Smooth muscle cell (in vitro differentiated cells): ENCODE measurements around the gene CACNA2D3. TPM values are rescaled to one million over a fixed set of nuclear protein-coding genes. Genes with fewer than 3 reads are reported as not detected.

ENCODE experiments used
- DNase-seq: peaks from one replicate; lab custom pipeline; 2025; ENCODE audit not compliant: unreplicated experiment; lab: John Stamatoyannopoulos, UW
- H2AFZ ChIP-seq: fragments of 200-600 bp; sonication (generic); 2 replicates; pipeline ENCODE4 v1.6.0; 2016; ENCODE audit warnings: antibody characterized with exemption, low read depth, mild to moderate bottlenecking
- H3F3A ChIP-seq: fragments of 200-600 bp; sonication (generic); 2 replicates; pipeline ENCODE4 v1.6.0; 2017; ENCODE audit warnings: antibody characterized with exemption, low read depth
- H3K27ac ChIP-seq: fragments of 200-600 bp; sonication (generic); 2 replicates; pipeline ENCODE4 v1.5.1; 2016; ENCODE audit warnings: low read depth, mild to moderate bottlenecking
- H3K27me3 ChIP-seq: fragments of 200-600 bp; sonication (generic); 2 replicates; pipeline ENCODE4 v1.6.1; 2016; ENCODE audit warnings: low read depth, mild to moderate bottlenecking
- H3K36me3 ChIP-seq: fragments of 200-600 bp; sonication (generic); 2 replicates; pipeline ENCODE4 v1.5.1; 2016; ENCODE audit warnings: low read depth
- H3K4me1 ChIP-seq: fragments of 200-600 bp; sonication (generic); 2 replicates; pipeline ENCODE4 v1.5.1; 2016; ENCODE audit warnings: low read depth
- H3K4me2 ChIP-seq: fragments of 200-600 bp; sonication (generic); 2 replicates; pipeline ENCODE4 v1.6.0; 2016; ENCODE audit warnings: mild to moderate bottlenecking
- H3K4me3 ChIP-seq: fragments of 200-600 bp; sonication (generic); 2 replicates; pipeline ENCODE4 v1.5.1; 2016; ENCODE audit warnings: mild to moderate bottlenecking
- H3K79me2 ChIP-seq: fragments of 200-600 bp; sonication (generic); 2 replicates; pipeline ENCODE4 v1.6.0; 2016; ENCODE audit warnings: low read depth, mild to moderate bottlenecking
- H3K9ac ChIP-seq: fragments of 200-600 bp; sonication (generic); 2 replicates; pipeline ENCODE4 v1.6.0; 2016; ENCODE audit warnings: low read depth
- H3K9me3 ChIP-seq: fragments of 200-600 bp; sonication (generic); replicated peaks from 2 replicates; pipeline ENCODE4 v1.5.1; 2016; ENCODE audit warnings: low read depth
- H4K20me1 ChIP-seq: fragments of 200-600 bp; sonication (generic); 2 replicates; pipeline ENCODE4 v1.6.0; 2016; ENCODE audit warnings: low read depth
- CTCF ChIP-seq: fragments of 200-600 bp; sonication (generic); IDR thresholded peaks from 2 replicates; pipeline ENCODE4 v1.5.1; 2017; ENCODE audit warnings: borderline replicate concordance, mild to moderate bottlenecking, antibody characterized with exemption; ENCODE audit not compliant: insufficient read depth, poor library complexity, severe bottlenecking
- WGBS: methylation state at CpG from one replicate; pipeline ENCODE4 v1.1.7; 2016; ENCODE audit warnings: low lambda C conversion rate; 5-methylcytosine and 5-hydroxymethylcytosine counted together
- polyA plus RNA-seq: library from polyadenylated mRNA; unstranded; fragments of >200 nt; fragmentation: Nextera tagmentation; extraction: Ambion mirVana; gene quantifications from 2 replicates; pipeline ENCODE4 v1.2.1, GENCODE V29; 2016
- total RNA-seq: library from RNA; depleted of rRNA; stranded (reverse); fragments of >200 nt; gene quantifications from 2 replicates; pipeline ENCODE4 v1.2.3, GENCODE V29; 2014

CACNA2D3 gene
- total and polyA plus RNA-seq, 2 experiments from 2014 or later = 0.15 to 0.90 TPM

GRCh38 chr3:54366007-54366750, 243.8 kb downstream of the CACNA2D3 start:
- Histone ChIP-seq H2AFZ (no peak overlapping the region), H3K4me3 (no peak overlapping the region), H3K79me2 (no peaks in the 10 kb centered on the region), H3K4me2 (no peak overlapping the region), H3K4me1 (no peaks in the 10 kb centered on the region), H3K27ac (no peak overlapping the region), H3K9me3 (no peaks in the 10 kb centered on the region), H3K36me3 (no peaks in the 10 kb centered on the region), H3K27me3 (peaks cover 17% of the 10 kb centered on the region), H4K20me1 (no peaks in the 10 kb centered on the region), H3K9ac (no peak overlapping the region), H3F3A (no peaks in the 10 kb centered on the region)
- TF ChIP-seq CTCF = no peak
- DNase-seq = no peak
- WGBS = 90% methylated on average over 1 of the region's 1 CpG

DNA sequence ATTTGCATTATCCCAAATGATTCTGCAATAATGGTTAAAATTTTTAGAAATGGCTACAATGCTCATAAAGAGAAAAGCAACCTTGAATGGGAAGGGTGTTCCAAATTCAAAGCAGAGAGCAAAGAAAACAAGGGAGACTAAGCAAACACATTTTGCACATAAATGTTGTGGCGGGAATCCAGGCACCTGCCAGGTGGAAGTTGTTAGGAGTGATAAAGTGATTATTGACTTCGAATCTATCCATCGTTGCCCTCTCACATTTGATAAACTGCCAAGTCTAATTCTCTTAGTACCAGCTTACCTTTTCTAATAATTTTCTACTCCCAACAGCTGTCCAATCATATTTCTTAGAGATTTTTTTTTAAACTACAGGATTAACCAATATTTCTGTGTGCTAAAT, 244.5 kb downstream of the CACNA2D3 start:
- DNase-seq = no peak
- Histone ChIP-seq H3K9me3 (no peaks in the 10 kb centered on the region), H3K79me2 (no peaks in the 10 kb centered on the region), H3K4me1 (no peaks in the 10 kb centered on the region), H3F3A (no peaks in the 10 kb centered on the region), H3K27me3 (peaks cover 17% of the 10 kb centered on the region), H3K4me2 (no peak overlapping the region), H3K36me3 (no peaks in the 10 kb centered on the region), H2AFZ (no peak overlapping the region), H3K9ac (no peak overlapping the region), H3K27ac (no peak overlapping the region), H3K4me3 (no peak overlapping the region), H4K20me1 (no peaks in the 10 kb centered on the region)
- 95% methylated on average over 3 of the region's 3 CpGs for WGBS
- TF ChIP-seq CTCF = no peak

GRCh38 chr3:54372232-54372631, 249.9 kb downstream of the CACNA2D3 start:
- Histone ChIP-seq H3F3A (no peaks in the 10 kb centered on the region), H3K4me2 (no peak overlapping the region), H3K9ac (no peak overlapping the region), H3K9me3 (no peaks in the 10 kb centered on the region), H3K36me3 (no peaks in the 10 kb centered on the region), H3K27me3 (peaks cover 41% of the 10 kb centered on the region), H3K4me1 (no peaks in the 10 kb centered on the region), H4K20me1 (no peaks in the 10 kb centered on the region), H3K27ac (no peak overlapping the region), H2AFZ (no peak overlapping the region), H3K4me3 (no peak overlapping the region), H3K79me2 (no peaks in the 10 kb centered on the region)
- TF ChIP-seq CTCF = no peak
- DNase-seq = no peak
- 92% methylated on average over 3 of the region's 3 CpGs for WGBS
